GF-D8 (cell line): ENCODE data around the gene ZNF33B.
A peak's percentile ranks its signal among the peaks of the same experiment; 100 is the strongest.
"Not testable (repeated sequence)": the region's sequence is repeated elsewhere in the genome, so short reads cannot be mapped to it uniquely, and the experiment has no call there.

ENCODE experiments used
- DNase-seq: peaks from one replicate; lab custom pipeline; 2025; lab: John Stamatoyannopoulos, UW

The ZNF33B gene

GRCh38 chr10:42615419-42615818 lies 23.0 kb downstream of the ZNF33B start:
- no peak for DNase-seq

- no peak for DNase-seq
Observed at GRCh38 chr10:42609872-42610271, 28.5 kb downstream of the ZNF33B start.

GRCh38 chr10:42598249-42598873 lies 40.0 kb downstream of the ZNF33B start:
- no peak for DNase-seq

- no peak for DNase-seq
Observed at GRCh38 chr10:42596196-42596595, 42.2 kb downstream of the ZNF33B start.

- DNase-seq: no peak
Observed at GRCh38 chr10:42594246-42594650, 44.1 kb downstream of the ZNF33B start.

- DNase-seq: no peak
Observed at GRCh38 chr10:42593284-42593683, 45.1 kb downstream of the ZNF33B start.

GRCh38 chr10:42583828-42584227 lies 54.5 kb downstream of the ZNF33B start:
- DNase-seq: no peak

- DNase-seq: no peak
Observed at GRCh38 chr10:42578019-42578418, 60.4 kb downstream of the ZNF33B start.

- DNase-seq: no peak
Observed at GRCh38 chr10:42576338-42576737, 62.0 kb downstream of the ZNF33B start.

- no peak for DNase-seq
Observed at GRCh38 chr10:42574336-42574735, 64.0 kb downstream of the ZNF33B start.

GRCh38 chr10:42556931-42557330 lies 81.4 kb downstream of the ZNF33B start:
- no peak for DNase-seq

- DNase-seq: not testable (repeated sequence)
Observed at GRCh38 chr10:42553576-42553975, 84.8 kb downstream of the ZNF33B start.

- no peak for DNase-seq
Observed at GRCh38 chr10:42553064-42553407, 85.3 kb downstream of the ZNF33B start.

GRCh38 chr10:42552188-42553063 lies 85.9 kb downstream of the ZNF33B start:
- peak; percentile 90 for DNase-seq

GRCh38 chr10:42551582-42552187 lies 86.7 kb downstream of the ZNF33B start:
- no peak for DNase-seq

GRCh38 chr10:42549851-42550250 lies 88.5 kb downstream of the ZNF33B start:
- DNase-seq: no peak

- no peak for DNase-seq
Observed at GRCh38 chr10:42548254-42548653, 90.1 kb downstream of the ZNF33B start.

GRCh38 chr10:42544945-42545344 lies 93.4 kb downstream of the ZNF33B start:
- DNase-seq: no peak

- DNase-seq: no peak
Observed at GRCh38 chr10:42543840-42544372, 94.5 kb downstream of the ZNF33B start.
